ENCODE measurements around the gene GSDMA.

- no peak for TF ChIP-seq CTCF (tag by site-specific recombination; IDR thresholded peaks at IDR 0.05)
- TF ChIP-seq YY1 (tag by site-specific recombination; IDR thresholded peaks at IDR 0.05) = no peak
- no peak for TF ChIP-seq ZNF561 (tag by site-specific recombination; IDR thresholded peaks at IDR 0.05; ENCODE audit: borderline replicate concordance)
- TF ChIP-seq ZFP41 (tag by site-specific recombination; IDR thresholded peaks at IDR 0.05; ENCODE audit: borderline replicate concordance) = no peak
- no peak for TF ChIP-seq ZNF221 (tag by site-specific recombination; IDR thresholded peaks at IDR 0.05; ENCODE audit: borderline replicate concordance)
- TF ChIP-seq PRDM1 (tag by site-specific recombination; IDR thresholded peaks at IDR 0.05) = no peak
Measured at GRCh38 chr17:39974433-39974832, 11.6 kb downstream of the GSDMA start.
